Stimulated activated CD4-positive, alpha-beta T cell treated with anti-CD3 and anti-CD28 coated beads, Interleukin-12 subunit alpha, Interleukin-12 subunit beta, amount 100 ng/mL, for 4 hours (primary cell): ENCODE data around the gene PAPLN.

ENCODE experiments used
- DNase-seq: peaks from one replicate; pipeline ENCODE4 v3.0.0-alpha.2; 2020

PAPLN gene

GRCh38 chr14:73246387-73247150, 9.3 kb downstream of the PAPLN start:
- no peak for DNase-seq

GRCh38 chr14:73248108-73248868, 11.0 kb downstream of the PAPLN start:
- DNase-seq: no peak

- DNase-seq: no peak
These were observed 11.8 kb downstream of the PAPLN start for GRCh38 chr14:73249108-73249507.

- DNase-seq: no peak
These were observed 12.4 kb downstream of the PAPLN start for GRCh38 chr14:73249564-73250316.

GRCh38 chr14:73250317-73250713, 13.0 kb downstream of the PAPLN start:
- no peak for DNase-seq

GRCh38 chr14:73250781-73251500, 13.6 kb downstream of the PAPLN start:
- DNase-seq: no peak

GRCh38 chr14:73251516-73252215, 14.4 kb downstream of the PAPLN start:
- DNase-seq: no peak

- no peak for DNase-seq
These were observed 15.4 kb downstream of the PAPLN start for GRCh38 chr14:73252491-73253322.

- DNase-seq: no peak
These were observed 16.0 kb downstream of the PAPLN start for GRCh38 chr14:73253323-73253610.

GRCh38 chr14:73253721-73254120, 16.4 kb downstream of the PAPLN start:
- no peak for DNase-seq

- no peak for DNase-seq
These were observed 17.1 kb downstream of the PAPLN start for GRCh38 chr14:73254247-73255004.

GRCh38 chr14:73255005-73255400, 17.7 kb downstream of the PAPLN start:
- DNase-seq: no peak

- no peak for DNase-seq
These were observed 18.5 kb downstream of the PAPLN start for GRCh38 chr14:73255693-73256225.

- no peak for DNase-seq
These were observed 20.8 kb downstream of the PAPLN start for GRCh38 chr14:73258076-73258475.

- no peak for DNase-seq
These were observed 21.7 kb downstream of the PAPLN start for GRCh38 chr14:73258845-73259611.

GRCh38 chr14:73259837-73260236, 22.5 kb downstream of the PAPLN start:
- DNase-seq: no peak

GRCh38 chr14:73260574-73260973, 23.3 kb downstream of the PAPLN start:
- DNase-seq: no peak

GRCh38 chr14:73261075-73261474, 23.8 kb downstream of the PAPLN start:
- no peak for DNase-seq

- DNase-seq: no peak
These were observed 24.5 kb downstream of the PAPLN start for GRCh38 chr14:73261520-73262426.
